Mesendoderm (in vitro differentiated cells): ENCODE data around the gene FGD4.
A peak's percentile ranks its signal among the peaks of the same experiment; 100 is the strongest.
"Not testable (repeated sequence)": the region's sequence is repeated elsewhere in the genome, so short reads cannot be mapped to it uniquely, and the experiment has no call there.

Source experiments
- DNase-seq: peaks from one replicate; pipeline ENCODE4 v3.0.0; 2013
- H2AK5ac ChIP-seq: 2 replicates; pipeline ENCODE4 v1.6.1; 2013; ENCODE audit warnings: low read length, inconsistent platforms
- H2BK120ac ChIP-seq: 2 replicates; pipeline ENCODE4 v1.6.1; 2013; ENCODE audit warnings: low read depth, mild to moderate bottlenecking, low read length, moderate library complexity, mixed read lengths
- H2BK15ac ChIP-seq: replicated peaks from 2 replicates; pipeline ENCODE4 v1.6.1; 2013; ENCODE audit warnings: low read depth, mild to moderate bottlenecking, moderate library complexity
- H2BK5ac ChIP-seq: 2 replicates; pipeline ENCODE4 v1.6.1; 2013; ENCODE audit warnings: low read length, inconsistent platforms
- H3K18ac ChIP-seq: 2 replicates; pipeline ENCODE4 v1.6.1; 2013; ENCODE audit warnings: mild to moderate bottlenecking, low read length, mixed read lengths
- H3K23ac ChIP-seq: one replicate; pipeline ENCODE4 v1.6.1; 2013; ENCODE audit warnings: low read length
- H3K27ac ChIP-seq: 2 replicates; pipeline ENCODE4 v1.5.1; 2013; ENCODE audit warnings: low read depth, mild to moderate bottlenecking, inconsistent platforms, low read length, moderate library complexity
- H3K27me3 ChIP-seq: 2 replicates; pipeline ENCODE4 v1.6.1; 2013; ENCODE audit warnings: low read length, control low read depth, mild to moderate bottlenecking, inconsistent platforms; ENCODE audit not compliant: insufficient read depth, poor library complexity
- H3K36me3 ChIP-seq: 2 replicates; pipeline ENCODE4 v1.6.1; 2013; ENCODE audit warnings: low read length, inconsistent platforms; ENCODE audit not compliant: control insufficient read depth, insufficient read depth
- H3K4ac ChIP-seq: one replicate; pipeline ENCODE4 v1.6.1; 2013; ENCODE audit warnings: low read depth, mild to moderate bottlenecking, low read length, moderate library complexity
- H3K4me1 ChIP-seq: 2 replicates; pipeline ENCODE4 v1.6.1; 2013; ENCODE audit warnings: low read depth, low read length, inconsistent platforms; ENCODE audit not compliant: control insufficient read depth
- H3K4me2 ChIP-seq: 2 replicates; pipeline ENCODE4 v1.6.1; 2013; ENCODE audit warnings: low read length
- H3K4me3 ChIP-seq: 2 replicates; pipeline ENCODE4 v1.5.1; 2013; ENCODE audit warnings: mild to moderate bottlenecking, low read length
- H3K56ac ChIP-seq: one replicate; pipeline ENCODE4 v1.6.1; 2013; ENCODE audit warnings: low read length
- H3K79me1 ChIP-seq: 2 replicates; pipeline ENCODE4 v1.6.1; 2013; ENCODE audit warnings: low read length, inconsistent platforms
- H3K79me2 ChIP-seq: 2 replicates; pipeline ENCODE4 v1.6.1; 2013; ENCODE audit warnings: mild to moderate bottlenecking, low read length; ENCODE audit not compliant: control insufficient read depth, insufficient read depth
- H3K9ac ChIP-seq: 2 replicates; pipeline ENCODE4 v1.6.1; 2013; ENCODE audit warnings: low read length, inconsistent platforms
- H4K5ac ChIP-seq: one replicate; pipeline ENCODE4 v1.6.1; 2013; ENCODE audit warnings: low read length
- H4K8ac ChIP-seq: one replicate; pipeline ENCODE4 v1.6.1; 2013; ENCODE audit warnings: low read depth, mild to moderate bottlenecking, control low read depth, low read length, moderate library complexity
- WGBS: extraction: QIAGEN DNeasy Blood & Tissue Kit; methylation state at CpG from one replicate; pipeline ENCODE4 v1.1.7; 2013; ENCODE audit warnings: low lambda C conversion rate, missing lambda C conversion rate; ENCODE audit not compliant: insufficient coverage; ENCODE audit errors: extremely low coverage; 5-methylcytosine and 5-hydroxymethylcytosine counted together

FGD4 gene

GRCh38 chr12:32562413-32562812 lies 163.1 kb downstream of the FGD4 start:
- DNase-seq, H3K79me1 ChIP-seq, H2BK15ac ChIP-seq, H3K23ac ChIP-seq, H3K27me3 ChIP-seq, H3K4ac ChIP-seq, H3K4me2 ChIP-seq, H2AK5ac ChIP-seq, H3K4me1 ChIP-seq, H3K9ac ChIP-seq, H2BK5ac ChIP-seq, H3K56ac ChIP-seq, H3K18ac ChIP-seq, H4K5ac ChIP-seq, H2BK120ac ChIP-seq, H3K79me2 ChIP-seq, H3K4me3 ChIP-seq, H3K27ac ChIP-seq, H3K36me3 ChIP-seq, H4K8ac ChIP-seq: not testable (repeated sequence)
- no CpG with 5 or more reads among the region's 6 CpGs for WGBS

DNA sequence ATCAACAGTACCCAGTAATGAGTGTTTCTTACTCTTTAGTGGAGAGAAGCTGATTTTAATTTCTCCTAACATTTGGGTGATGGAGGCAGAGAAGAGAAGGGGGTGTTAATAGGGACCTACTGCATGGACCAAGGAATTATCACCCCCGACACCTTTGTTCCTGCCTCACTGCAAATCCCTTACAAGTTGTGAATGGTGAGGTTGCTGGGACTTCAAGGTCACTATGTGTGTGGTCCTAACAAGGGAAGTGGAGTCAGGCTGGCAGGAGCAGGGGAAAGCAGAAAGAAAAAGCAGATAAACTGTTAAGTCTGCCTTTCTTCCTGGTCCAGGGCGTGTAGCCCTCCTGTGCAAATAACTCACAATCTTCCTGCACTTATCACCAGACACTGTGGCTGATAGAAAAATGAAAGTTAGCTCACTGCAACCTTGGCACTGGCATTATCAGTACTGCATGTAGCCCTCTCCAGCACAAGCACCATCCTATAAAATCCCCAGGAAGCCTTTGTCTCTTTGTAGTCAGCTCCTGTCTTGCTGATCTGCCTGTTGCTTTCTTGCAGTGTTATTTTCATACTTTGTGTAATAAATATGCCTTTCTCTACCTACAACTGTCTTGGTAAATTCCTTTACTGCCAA lies 167.4 kb downstream of the FGD4 start:
- H3K4ac ChIP-seq, result no peak overlapping the region
- H2BK120ac ChIP-seq, result no peak overlapping the region
- H4K5ac ChIP-seq, result no peak overlapping the region
- peak; percentile 30 for DNase-seq
- no peak overlapping the region for H3K9ac ChIP-seq
- H3K23ac ChIP-seq, result no peak overlapping the region
- no peak overlapping the region for H3K4me3 ChIP-seq
- H3K4me1 ChIP-seq, result peaks cover 4% of the 10 kb centered on the region
- no peak overlapping the region for H3K27ac ChIP-seq
- no peaks in the 10 kb centered on the region for H3K27me3 ChIP-seq
- H3K36me3 ChIP-seq, result no peaks in the 10 kb centered on the region
- H4K8ac ChIP-seq, result no peak overlapping the region
- no peak overlapping the region for H2BK5ac ChIP-seq
- no CpG with 5 or more reads among the region's 2 CpGs for WGBS
- H2BK15ac ChIP-seq, result no peak overlapping the region
- no peak overlapping the region for H3K56ac ChIP-seq
- peaks cover 3% of the 10 kb centered on the region for H3K79me1 ChIP-seq
- H2AK5ac ChIP-seq, result no peak overlapping the region
- H3K4me2 ChIP-seq, result no peak overlapping the region
- H3K79me2 ChIP-seq, result no peaks in the 10 kb centered on the region
- H3K18ac ChIP-seq, result no peak overlapping the region

- no peak overlapping the region for H3K18ac ChIP-seq
- DNase-seq, result peak; percentile 31
- no peak overlapping the region for H4K8ac ChIP-seq
- H3K4me1 ChIP-seq, result peaks cover 3% of the 10 kb centered on the region
- no peak overlapping the region for H3K23ac ChIP-seq
- H3K79me1 ChIP-seq, result no peaks in the 10 kb centered on the region
- H3K27ac ChIP-seq, result no peak overlapping the region
- H3K27me3 ChIP-seq, result no peaks in the 10 kb centered on the region
- H3K4me2 ChIP-seq, result no peak overlapping the region
- no peak overlapping the region for H3K56ac ChIP-seq
- H3K79me2 ChIP-seq, result no peaks in the 10 kb centered on the region
- H3K36me3 ChIP-seq, result no peaks in the 10 kb centered on the region
- no peak overlapping the region for H3K4me3 ChIP-seq
- H2BK5ac ChIP-seq, result no peak overlapping the region
- WGBS, result no CpG with 5 or more reads among the region's 6 CpGs
- no peak overlapping the region for H2BK120ac ChIP-seq
- no peak overlapping the region for H3K9ac ChIP-seq
- no peak overlapping the region for H4K5ac ChIP-seq
- no peak overlapping the region for H2BK15ac ChIP-seq
- no peak overlapping the region for H2AK5ac ChIP-seq
- no peak overlapping the region for H3K4ac ChIP-seq
These were observed 167.9 kb downstream of the FGD4 start for GRCh38 chr12:32567296-32567674.

- no peaks in the 10 kb centered on the region for H3K79me1 ChIP-seq
- H2BK15ac ChIP-seq, result no peak overlapping the region
- H3K18ac ChIP-seq, result no peak overlapping the region
- no peak overlapping the region for H3K56ac ChIP-seq
- no peak overlapping the region for H3K4me2 ChIP-seq
- H3K4me3 ChIP-seq, result no peak overlapping the region
- H3K36me3 ChIP-seq, result no peaks in the 10 kb centered on the region
- H4K8ac ChIP-seq, result no peak overlapping the region
- no peaks in the 10 kb centered on the region for H3K27me3 ChIP-seq
- H3K4me1 ChIP-seq, result peaks cover 3% of the 10 kb centered on the region
- DNase-seq, result peak; percentile 30
- H2BK120ac ChIP-seq, result no peak overlapping the region
- no peak overlapping the region for H2BK5ac ChIP-seq
- no peak overlapping the region for H3K4ac ChIP-seq
- no peak overlapping the region for H4K5ac ChIP-seq
- no CpG with 5 or more reads among the region's 1 CpG for WGBS
- H3K79me2 ChIP-seq, result no peaks in the 10 kb centered on the region
- H2AK5ac ChIP-seq, result no peak overlapping the region
- H3K23ac ChIP-seq, result no peak overlapping the region
- H3K27ac ChIP-seq, result no peak overlapping the region
- H3K9ac ChIP-seq, result no peak overlapping the region
These were observed 168.9 kb downstream of the FGD4 start for GRCh38 chr12:32568228-32568627.

GRCh38 chr12:32569259-32569658 lies 169.9 kb downstream of the FGD4 start:
- H3K4ac ChIP-seq, result no peak overlapping the region

GRCh38 chr12:32574585-32574984 lies 175.2 kb downstream of the FGD4 start:
- no peaks in the 10 kb centered on the region for H3K4me1 ChIP-seq
- H2BK15ac ChIP-seq, result no peak overlapping the region
- no peak overlapping the region for H3K9ac ChIP-seq
- no peak overlapping the region for H3K27ac ChIP-seq
- no peak overlapping the region for H2BK120ac ChIP-seq
- peaks cover 1% of the 10 kb centered on the region for H3K79me1 ChIP-seq
- H3K36me3 ChIP-seq, result no peaks in the 10 kb centered on the region
- H3K4me2 ChIP-seq, result no peak overlapping the region
- H2BK5ac ChIP-seq, result no peak overlapping the region
- H3K27me3 ChIP-seq, result no peaks in the 10 kb centered on the region
- no peak overlapping the region for H4K5ac ChIP-seq
- no peak for DNase-seq
- no peaks in the 10 kb centered on the region for H3K79me2 ChIP-seq
- no peak overlapping the region for H3K23ac ChIP-seq
- no peak overlapping the region for H2AK5ac ChIP-seq
- H3K18ac ChIP-seq, result no peak overlapping the region
- no peak overlapping the region for H3K56ac ChIP-seq
- H3K4ac ChIP-seq, result no peak overlapping the region
- no peak overlapping the region for H3K4me3 ChIP-seq
- no peak overlapping the region for H4K8ac ChIP-seq
- no CpG with 5 or more reads among the region's 1 CpG for WGBS

More at GRCh38 chr12:32569259-32569658, 169.9 kb downstream of the FGD4 start:
- H3K79me2 ChIP-seq, result no peaks in the 10 kb centered on the region
- H4K5ac ChIP-seq, result no peak overlapping the region
- no peak overlapping the region for H3K56ac ChIP-seq
- no peak overlapping the region for H2BK5ac ChIP-seq
- H2BK120ac ChIP-seq, result no peak overlapping the region
- no peak overlapping the region for H3K4me3 ChIP-seq
- H3K4me1 ChIP-seq, result peaks cover 3% of the 10 kb centered on the region
- no peaks in the 10 kb centered on the region for H3K27me3 ChIP-seq
- H2BK15ac ChIP-seq, result no peak overlapping the region
- no peaks in the 10 kb centered on the region for H3K36me3 ChIP-seq
- no peak overlapping the region for H3K27ac ChIP-seq
- H3K9ac ChIP-seq, result no peak overlapping the region
- no peak overlapping the region for H2AK5ac ChIP-seq
- no peaks in the 10 kb centered on the region for H3K79me1 ChIP-seq
- no peak overlapping the region for H3K23ac ChIP-seq
- no CpG with 5 or more reads among the region's 2 CpGs for WGBS
- no peak for DNase-seq
- no peak overlapping the region for H3K18ac ChIP-seq
- no peak overlapping the region for H4K8ac ChIP-seq
- no peak overlapping the region for H3K4me2 ChIP-seq
